SW480 (cell line): ENCODE results near the gene VKORC1L1.
"Not testable (repeated sequence)": the region's sequence is repeated elsewhere in the genome, so short reads cannot be mapped to it uniquely, and the experiment has no call there.

ENCODE experiments used
- DNase-seq: peaks from one replicate; pipeline ENCODE4 v3.0.0-alpha.2; 2016; ENCODE audit warnings: low spot score

Gene VKORC1L1

GRCh38 chr7:65978891-65979582 is 106.2 kb downstream of the VKORC1L1 start:
- DNase-seq, result no peak

- DNase-seq, result no peak
Measured at GRCh38 chr7:65979583-65980477, 107.0 kb downstream of the VKORC1L1 start.

GRCh38 chr7:65980478-65981250 is 107.8 kb downstream of the VKORC1L1 start:
- peak; percentile 39 for DNase-seq

GRCh38 chr7:65981965-65982792 is 109.3 kb downstream of the VKORC1L1 start, which contains the start of gene GUSB:
TSS of gene GUSB (minus strand) at chr7:65982213. CDS start at chr7:65982183, 30 bp downstream.
- peak; percentile 92 for DNase-seq

GRCh38 chr7:65983965-65984658 is 111.2 kb downstream of the VKORC1L1 start:
- peak; percentile 23 for DNase-seq

GRCh38 chr7:65988084-65988483 is 115.2 kb downstream of the VKORC1L1 start:
- DNase-seq, result no peak

GRCh38 chr7:65988503-65988902 is 115.6 kb downstream of the VKORC1L1 start:
- not testable (repeated sequence) for DNase-seq

- DNase-seq, result no peak
Measured at GRCh38 chr7:65989694-65990080, 116.8 kb downstream of the VKORC1L1 start.

- DNase-seq, result not testable (repeated sequence)
Measured at GRCh38 chr7:65991829-65992228, 119.0 kb downstream of the VKORC1L1 start.

- DNase-seq, result no peak
Measured at GRCh38 chr7:65992526-65992925, 119.7 kb downstream of the VKORC1L1 start.

GRCh38 chr7:65994984-65995383 is 122.1 kb downstream of the VKORC1L1 start:
- not testable (repeated sequence) for DNase-seq

GRCh38 chr7:66000823-66001417 is 128.0 kb downstream of the VKORC1L1 start:
- not testable (repeated sequence) for DNase-seq

GRCh38 chr7:66005115-66005671 is 132.3 kb downstream of the VKORC1L1 start:
- not testable (repeated sequence) for DNase-seq

- DNase-seq, result no peak
Measured at GRCh38 chr7:66007232-66007631, 134.4 kb downstream of the VKORC1L1 start.
